ENCODE measurements around the gene MYL12B. TPM values are rescaled to one million over a fixed set of nuclear protein-coding genes. Genes with fewer than 3 reads are reported as not detected.

The MYL12B gene
- total RNA-seq, 4 donors from 2014 or later = 261 to 505 (median 275) TPM

DNA sequence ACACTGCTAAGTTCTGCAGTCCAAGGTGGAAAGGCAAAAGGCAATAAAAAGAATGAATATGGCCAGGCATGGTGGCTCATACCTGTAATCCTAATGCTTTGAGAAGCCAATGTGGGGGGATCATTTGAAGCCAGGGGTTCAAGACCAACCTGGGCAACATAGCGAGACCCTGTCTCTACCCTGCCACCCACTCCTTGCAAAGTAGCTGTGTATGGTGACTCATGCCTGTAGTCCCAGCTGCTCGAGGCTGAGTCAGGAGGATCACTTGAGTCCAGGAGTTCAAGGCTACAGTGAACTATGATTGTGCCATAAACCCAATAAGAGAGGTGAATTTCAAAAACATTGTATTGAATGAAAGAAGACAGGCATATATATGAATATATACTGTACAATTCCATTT is 2.4 kb downstream of the MYL12B start:
- TF ChIP-seq, protein P1, sequence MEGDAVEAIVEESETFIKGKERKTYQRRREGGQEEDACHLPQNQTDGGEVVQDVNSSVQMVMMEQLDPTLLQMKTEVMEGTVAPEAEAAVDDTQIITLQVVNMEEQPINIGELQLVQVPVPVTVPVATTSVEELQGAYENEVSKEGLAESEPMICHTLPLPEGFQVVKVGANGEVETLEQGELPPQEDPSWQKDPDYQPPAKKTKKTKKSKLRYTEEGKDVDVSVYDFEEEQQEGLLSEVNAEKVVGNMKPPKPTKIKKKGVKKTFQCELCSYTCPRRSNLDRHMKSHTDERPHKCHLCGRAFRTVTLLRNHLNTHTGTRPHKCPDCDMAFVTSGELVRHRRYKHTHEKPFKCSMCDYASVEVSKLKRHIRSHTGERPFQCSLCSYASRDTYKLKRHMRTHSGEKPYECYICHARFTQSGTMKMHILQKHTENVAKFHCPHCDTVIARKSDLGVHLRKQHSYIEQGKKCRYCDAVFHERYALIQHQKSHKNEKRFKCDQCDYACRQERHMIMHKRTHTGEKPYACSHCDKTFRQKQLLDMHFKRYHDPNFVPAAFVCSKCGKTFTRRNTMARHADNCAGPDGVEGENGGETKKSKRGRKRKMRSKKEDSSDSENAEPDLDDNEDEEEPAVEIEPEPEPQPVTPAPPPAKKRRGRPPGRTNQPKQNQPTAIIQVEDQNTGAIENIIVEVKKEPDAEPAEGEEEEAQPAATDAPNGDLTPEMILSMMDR (IDR thresholded peaks at IDR 0.05; ENCODE audit: low read depth) = no peak

DNA sequence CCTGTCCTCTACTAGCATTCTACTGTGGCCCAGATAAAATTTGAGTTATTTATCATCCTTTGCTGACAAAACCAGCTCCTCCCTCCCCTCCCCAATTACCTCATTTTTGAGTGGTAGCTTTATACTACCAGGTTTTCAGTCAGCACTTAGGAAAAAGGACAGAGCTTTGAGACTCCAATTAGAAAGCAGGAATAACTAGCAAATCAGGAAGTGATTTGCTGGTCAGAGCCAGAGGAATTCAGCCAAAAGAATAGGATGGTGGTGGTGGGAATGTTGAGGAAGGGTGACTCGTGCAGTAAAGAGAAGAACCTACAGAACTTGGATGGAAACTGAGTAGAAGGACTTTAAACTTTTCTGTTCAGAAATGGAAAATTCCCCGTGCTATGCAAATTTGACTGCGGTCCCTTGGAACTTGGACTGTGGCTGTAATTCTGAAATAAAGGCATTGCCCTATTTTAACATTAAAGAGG is 3.7 kb downstream of the MYL12B start:
- TF ChIP-seq, protein P1 (IDR thresholded peaks at IDR 0.05; ENCODE audit: low read depth) = no peak

DNA sequence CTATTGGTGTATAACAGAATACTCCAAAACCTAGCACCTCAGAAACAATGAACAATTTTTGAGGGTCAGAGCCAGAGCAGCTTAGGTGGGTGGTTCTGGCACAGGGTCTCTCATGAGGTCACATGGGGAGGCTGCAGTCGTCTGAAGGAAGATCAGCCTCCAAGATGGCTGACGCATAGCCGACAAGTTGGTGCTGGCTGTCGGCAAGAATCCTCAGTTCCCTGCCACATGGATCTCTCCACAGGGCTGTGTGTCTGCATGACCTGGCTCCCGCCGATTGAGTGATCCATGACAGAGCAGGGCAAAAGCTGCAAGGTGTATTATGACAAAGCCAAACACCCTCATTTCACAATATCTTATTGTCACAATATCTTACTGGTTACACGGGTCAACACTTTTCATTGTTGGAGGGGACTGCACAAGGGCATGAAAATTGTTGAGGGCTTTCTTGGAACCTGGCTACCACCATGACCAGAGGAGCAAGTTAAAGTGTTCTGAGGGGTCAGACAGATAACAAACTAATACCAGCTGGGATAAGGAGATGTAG is 4.2 kb downstream of the MYL12B start:
- TF ChIP-seq, protein P1 (IDR thresholded peaks at IDR 0.05; ENCODE audit: low read depth) = no peak

GRCh38 chr18:3268306-3268705 is 6.4 kb downstream of the MYL12B start:
- TF ChIP-seq, protein P1 (IDR thresholded peaks at IDR 0.05; ENCODE audit: low read depth) = no peak

- TF ChIP-seq, protein P1 (IDR thresholded peaks at IDR 0.05; ENCODE audit: low read depth) = no peak
Measured at GRCh38 chr18:3269241-3269913, 7.4 kb downstream of the MYL12B start.

DNA sequence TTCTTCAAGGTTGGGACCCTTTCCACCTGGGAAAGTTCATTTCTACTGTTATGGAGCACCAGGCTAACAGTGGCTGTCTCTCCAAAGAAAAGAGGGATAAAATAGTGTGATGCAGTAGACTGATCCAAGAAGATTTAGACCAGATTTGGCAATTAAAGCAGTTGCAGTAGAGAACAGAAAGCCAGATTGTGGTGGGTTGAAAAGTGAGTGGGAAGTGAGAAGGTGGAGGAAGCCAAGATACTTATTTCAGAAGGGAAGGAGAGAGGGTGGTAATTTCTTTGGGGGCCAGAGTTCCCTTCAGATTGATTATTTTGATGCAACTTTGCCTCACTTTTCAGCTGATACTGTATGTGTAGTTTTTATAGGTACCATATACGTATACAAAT is 8.0 kb downstream of the MYL12B start:
- TF ChIP-seq, protein P1 (IDR thresholded peaks at IDR 0.05; ENCODE audit: low read depth) = no peak

DNA sequence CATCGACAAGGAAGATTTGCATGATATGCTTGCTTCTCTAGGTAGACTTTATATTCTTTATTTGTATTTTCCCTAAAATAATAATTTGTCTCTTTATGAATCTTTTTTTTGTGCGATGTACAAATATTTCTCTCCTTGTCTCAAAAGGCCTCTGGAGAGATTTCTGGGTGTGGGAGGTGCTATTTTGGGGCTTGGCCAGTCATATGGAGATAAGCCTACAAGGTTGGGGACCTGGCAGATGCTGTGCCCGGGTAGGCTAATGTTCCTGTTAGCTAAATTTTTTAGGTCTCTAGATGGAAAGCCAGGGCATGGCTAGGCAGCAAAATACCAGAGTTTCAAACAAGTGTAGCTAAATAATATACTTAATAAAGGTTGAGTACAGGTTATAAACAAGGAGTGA is 11.1 kb downstream of the MYL12B start:
- TF ChIP-seq, protein P1 (IDR thresholded peaks at IDR 0.05; ENCODE audit: low read depth) = no peak

Measured in subcutaneous adipose tissue (tissue), 4 donors.